Parathyroid adenoma (tissue), 2 donors: ENCODE data around the gene PLAC1.

Experiments used
- H2AFZ ChIP-seq: fragments of 300-600 bp; sonication (generic); one replicate; pipeline ENCODE4 v1.7.0; 2017; ENCODE audit warnings: antibody characterized with exemption, mild to moderate bottlenecking
- H3K27ac ChIP-seq: fragments of 300-600 bp; sonication (generic); one replicate; pipeline ENCODE4 v1.7.0; 2017
- H3K27me3 ChIP-seq: fragments of 300-600 bp; sonication (generic); one replicate; pipeline ENCODE4 v1.7.0; 2017; ENCODE audit warnings: low read length; ENCODE audit not compliant: control insufficient read depth, insufficient read depth
- H3K36me3 ChIP-seq: fragments of 300-600 bp; sonication (generic); one replicate; pipeline ENCODE4 v1.7.0; 2017; ENCODE audit warnings: low read length; ENCODE audit not compliant: control insufficient read depth, insufficient read depth
- H3K4me1 ChIP-seq: fragments of 300-600 bp; sonication (generic); one replicate; pipeline ENCODE4 v1.7.0; 2017; ENCODE audit warnings: control low read depth
- H3K4me2 ChIP-seq: fragments of 300-600 bp; sonication (generic); one replicate; pipeline ENCODE4 v1.7.0; 2017; ENCODE audit warnings: low read length
- H3K4me3 ChIP-seq: fragments of 300-600 bp; sonication (generic); one replicate; pipeline ENCODE4 v1.7.0; 2017; ENCODE audit warnings: low read depth, low read length
- H3K79me2 ChIP-seq: fragments of 300-600 bp; sonication (generic); one replicate; pipeline ENCODE4 v1.7.0; 2017; ENCODE audit warnings: control low read depth
- H3K9ac ChIP-seq: fragments of 300-600 bp; sonication (generic); one replicate; pipeline ENCODE4 v1.7.0; 2017; ENCODE audit warnings: mild to moderate bottlenecking
- H3K9me3 ChIP-seq: fragments of 300-600 bp; sonication (generic); one replicate; pipeline ENCODE4 v1.7.0; 2017; ENCODE audit warnings: low read length; ENCODE audit not compliant: control insufficient read depth
- CTCF ChIP-seq: fragments of 300-600 bp; sonication (generic); IDR thresholded peaks from one replicate; pipeline ENCODE4 v1.7.0; 2017; ENCODE audit warnings: antibody characterized with exemption, mild to moderate bottlenecking
- donor health status: primary hyperparathyroidism.

The PLAC1 gene

GRCh38 chrX:134622056-134622812 lies 36.0 kb downstream of the PLAC1 start:
- Histone ChIP-seq H3K79me2 (no peaks in the 10 kb centered on the region), H3K4me2 (no peak overlapping the region), H3K36me3 (no peaks in the 10 kb centered on the region), H3K4me1 (no peaks in the 10 kb centered on the region), H3K9me3 (no peaks in the 10 kb centered on the region), H3K27me3 (no peaks in the 10 kb centered on the region), H2AFZ (no peak overlapping the region), H3K9ac (no peak overlapping the region), H3K4me3 (no peak overlapping the region), H3K27ac (no peak overlapping the region)
- no peak for TF ChIP-seq CTCF

- Histone ChIP-seq H3K4me3 (no peak overlapping the region), H3K4me1 (no peaks in the 10 kb centered on the region), H3K27me3 (no peaks in the 10 kb centered on the region), H3K27ac (no peak overlapping the region), H3K79me2 (no peaks in the 10 kb centered on the region), H3K9me3 (no peaks in the 10 kb centered on the region), H3K9ac (no peak overlapping the region), H3K36me3 (no peaks in the 10 kb centered on the region), H2AFZ (no peak overlapping the region), H3K4me2 (no peak overlapping the region)
- no peak for TF ChIP-seq CTCF
Observed at GRCh38 chrX:134619838-134620237, 38.4 kb downstream of the PLAC1 start.

GRCh38 chrX:134613396-134613795 lies 44.9 kb downstream of the PLAC1 start:
- Histone ChIP-seq H3K27me3 (no peaks in the 10 kb centered on the region), H3K4me1 (no peaks in the 10 kb centered on the region), H2AFZ (no peak overlapping the region), H3K27ac (no peak overlapping the region), H3K36me3 (no peaks in the 10 kb centered on the region), H3K79me2 (no peaks in the 10 kb centered on the region), H3K9ac (no peak overlapping the region), H3K4me3 (no peak overlapping the region), H3K9me3 (no peaks in the 10 kb centered on the region), H3K4me2 (no peak overlapping the region)
- no peak for TF ChIP-seq CTCF

- no peaks in the 10 kb centered on the region for H3K79me2 ChIP-seq
- H3K4me3 ChIP-seq = no peak overlapping the region
- no peaks in the 10 kb centered on the region for H3K36me3 ChIP-seq
- TF ChIP-seq CTCF = no peak
- no peaks in the 10 kb centered on the region for H3K27me3 ChIP-seq
- no peaks in the 10 kb centered on the region for H3K9me3 ChIP-seq
- no peaks in the 10 kb centered on the region for H3K4me1 ChIP-seq
- no peak overlapping the region for H3K4me2 ChIP-seq
- no peak overlapping the region for H2AFZ ChIP-seq
- no peak overlapping the region for H3K27ac ChIP-seq
- no peak overlapping the region for H3K9ac ChIP-seq
Observed at GRCh38 chrX:134608153-134608552, 50.1 kb downstream of the PLAC1 start.

GRCh38 chrX:134607523-134607922 lies 50.7 kb downstream of the PLAC1 start:
- Histone ChIP-seq H3K9me3 (no peaks in the 10 kb centered on the region), H3K4me1 (no peaks in the 10 kb centered on the region), H3K27me3 (no peaks in the 10 kb centered on the region), H2AFZ (no peak overlapping the region), H3K36me3 (no peaks in the 10 kb centered on the region), H3K79me2 (no peaks in the 10 kb centered on the region), H3K9ac (no peak overlapping the region), H3K4me2 (no peak overlapping the region), H3K27ac (no peak overlapping the region), H3K4me3 (no peak overlapping the region)
- no peak for TF ChIP-seq CTCF
